HG03460 (cell line): ENCODE data around the gene ELMO1.

ENCODE experiments used
- ATAC-seq: cut with Tn5 transposase; IDR thresholded peaks from one replicate; pipeline ENCODE4 v1.9.1; 2021; ENCODE audit not compliant: unreplicated experiment

ELMO1 gene

GRCh38 chr7:36870625-36871354 is 577.9 kb downstream of the ELMO1 start:
- ATAC-seq: no peak

- ATAC-seq: no peak
Observed at GRCh38 chr7:36868727-36869411, 579.8 kb downstream of the ELMO1 start.

- ATAC-seq: no peak
Observed at GRCh38 chr7:36865019-36865418, 583.6 kb downstream of the ELMO1 start.

DNA sequence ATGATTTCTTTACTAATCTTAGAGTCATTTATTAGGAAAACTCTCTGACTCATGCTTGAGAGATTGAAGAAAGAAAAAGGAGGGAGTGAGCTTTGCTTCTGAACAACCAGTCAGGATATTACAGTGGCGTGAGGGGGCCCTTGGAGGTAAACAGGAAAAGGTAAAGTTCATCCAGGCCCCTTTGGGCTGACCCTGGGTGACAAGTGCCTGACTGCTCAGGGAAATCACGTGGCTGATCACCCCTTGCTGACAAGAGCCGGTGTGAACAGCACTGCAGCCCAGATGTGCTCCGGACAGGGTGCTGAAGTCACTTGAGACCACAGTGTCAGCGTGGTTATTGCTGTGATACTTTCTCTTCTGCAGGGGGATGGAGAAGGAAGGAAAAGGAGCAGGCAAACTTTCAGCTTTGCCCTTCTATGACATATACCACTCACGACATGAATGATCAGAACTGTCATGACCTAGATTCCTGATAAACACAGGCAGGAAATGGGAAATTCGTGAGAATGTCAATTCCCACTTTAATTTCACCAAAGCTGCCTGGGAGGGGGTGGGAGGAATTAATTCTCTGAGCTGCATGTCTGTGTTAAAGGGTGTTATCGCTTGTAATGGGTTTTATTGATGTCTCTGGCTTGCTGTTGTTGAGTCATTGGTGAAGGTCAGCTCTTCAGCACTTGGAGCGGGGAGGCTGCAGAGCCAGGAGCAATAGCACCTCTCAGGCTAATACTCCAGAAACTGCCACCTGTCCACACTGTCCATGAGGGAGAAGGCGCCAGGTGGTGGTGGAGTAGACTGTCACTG is 584.6 kb downstream of the ELMO1 start:
- ATAC-seq: no peak

- no peak for ATAC-seq
Observed at GRCh38 chr7:36862771-36863261, 585.8 kb downstream of the ELMO1 start.

GRCh38 chr7:36861656-36862055 is 587.0 kb downstream of the ELMO1 start:
- no peak for ATAC-seq

DNA sequence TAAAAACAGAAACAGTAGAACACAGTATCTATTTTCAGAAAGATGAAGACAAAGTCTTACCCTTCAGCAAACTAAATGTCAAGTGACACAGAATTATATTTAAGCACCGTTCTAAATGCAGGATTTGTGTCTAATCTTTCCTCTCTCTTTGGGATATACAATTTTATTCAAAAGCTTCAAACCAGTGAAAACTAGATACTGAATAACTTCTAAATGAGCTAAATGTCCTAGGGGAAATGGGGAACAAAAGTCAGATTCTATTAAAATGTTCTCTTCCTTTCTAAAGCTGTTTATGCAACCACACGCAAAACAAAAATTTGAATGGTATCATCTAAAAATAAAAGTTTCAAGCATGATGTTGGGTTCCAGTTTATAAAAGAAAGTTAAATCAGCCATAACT is 588.0 kb downstream of the ELMO1 start:
- ATAC-seq: no peak

GRCh38 chr7:36855330-36855729 is 593.3 kb downstream of the ELMO1 start:
- ATAC-seq: no peak

- no peak for ATAC-seq
Observed at GRCh38 chr7:36854652-36855051, 594.0 kb downstream of the ELMO1 start.

GRCh38 chr7:36852931-36853330 is 595.7 kb downstream of the ELMO1 start:
- no peak for ATAC-seq

- ATAC-seq: no peak
Observed at GRCh38 chr7:36852017-36852416, 596.6 kb downstream of the ELMO1 start.

- no peak for ATAC-seq
Observed at GRCh38 chr7:36851382-36851781, 597.3 kb downstream of the ELMO1 start.

DNA sequence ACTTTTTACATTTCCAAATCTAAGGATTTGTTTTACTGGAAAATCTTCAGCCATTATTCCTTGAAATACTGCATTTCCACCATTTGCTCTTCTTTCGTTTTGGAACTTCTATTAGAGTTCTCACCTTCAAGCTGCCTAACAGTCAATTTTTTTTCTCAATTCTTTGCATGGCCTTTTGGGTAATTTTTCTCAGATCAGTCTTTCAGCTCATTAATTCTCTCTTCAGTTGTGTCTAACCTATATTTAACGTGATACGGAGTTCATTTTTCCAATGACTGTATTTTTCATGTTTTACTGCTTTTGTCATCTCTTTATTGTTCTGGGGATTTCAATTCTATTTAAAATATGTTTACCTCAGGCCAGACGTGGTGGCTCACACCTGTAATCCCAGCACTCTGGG is 600.7 kb downstream of the ELMO1 start:
- ATAC-seq: no peak

GRCh38 chr7:36844374-36844773 is 604.3 kb downstream of the ELMO1 start:
- no peak for ATAC-seq

- ATAC-seq: no peak
Observed at GRCh38 chr7:36840904-36841303, 607.8 kb downstream of the ELMO1 start.

DNA sequence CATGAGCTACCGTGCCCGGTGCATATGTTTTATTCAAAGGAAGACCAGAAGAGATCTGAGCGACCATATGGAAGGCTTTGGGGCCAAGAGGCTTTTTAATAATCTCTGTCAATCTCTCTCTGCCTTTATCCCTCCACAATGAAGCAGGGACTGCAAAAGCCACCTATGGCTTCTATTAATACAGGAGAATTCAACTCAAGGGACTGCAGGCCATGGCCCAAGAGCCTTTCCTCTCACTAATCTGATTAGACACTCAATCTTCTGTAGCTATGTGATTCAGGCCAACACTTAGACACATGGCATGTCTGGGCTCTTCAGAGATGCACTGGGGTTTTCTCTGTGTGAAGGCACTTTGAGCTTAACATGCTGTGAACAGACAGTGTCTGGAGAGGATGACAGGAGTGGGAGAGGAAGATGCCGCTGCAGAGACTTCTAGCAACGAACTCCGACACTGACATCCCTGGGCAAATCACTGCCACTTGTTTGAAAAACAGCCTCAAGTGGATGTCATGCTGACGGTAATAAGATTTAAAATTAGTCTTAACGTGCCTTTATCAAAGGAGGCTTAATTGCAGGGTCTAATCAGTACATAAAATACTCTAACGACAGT is 609.9 kb downstream of the ELMO1 start:
- no peak for ATAC-seq

- ATAC-seq: no peak
Observed at GRCh38 chr7:36831049-36831448, 617.6 kb downstream of the ELMO1 start.

DNA sequence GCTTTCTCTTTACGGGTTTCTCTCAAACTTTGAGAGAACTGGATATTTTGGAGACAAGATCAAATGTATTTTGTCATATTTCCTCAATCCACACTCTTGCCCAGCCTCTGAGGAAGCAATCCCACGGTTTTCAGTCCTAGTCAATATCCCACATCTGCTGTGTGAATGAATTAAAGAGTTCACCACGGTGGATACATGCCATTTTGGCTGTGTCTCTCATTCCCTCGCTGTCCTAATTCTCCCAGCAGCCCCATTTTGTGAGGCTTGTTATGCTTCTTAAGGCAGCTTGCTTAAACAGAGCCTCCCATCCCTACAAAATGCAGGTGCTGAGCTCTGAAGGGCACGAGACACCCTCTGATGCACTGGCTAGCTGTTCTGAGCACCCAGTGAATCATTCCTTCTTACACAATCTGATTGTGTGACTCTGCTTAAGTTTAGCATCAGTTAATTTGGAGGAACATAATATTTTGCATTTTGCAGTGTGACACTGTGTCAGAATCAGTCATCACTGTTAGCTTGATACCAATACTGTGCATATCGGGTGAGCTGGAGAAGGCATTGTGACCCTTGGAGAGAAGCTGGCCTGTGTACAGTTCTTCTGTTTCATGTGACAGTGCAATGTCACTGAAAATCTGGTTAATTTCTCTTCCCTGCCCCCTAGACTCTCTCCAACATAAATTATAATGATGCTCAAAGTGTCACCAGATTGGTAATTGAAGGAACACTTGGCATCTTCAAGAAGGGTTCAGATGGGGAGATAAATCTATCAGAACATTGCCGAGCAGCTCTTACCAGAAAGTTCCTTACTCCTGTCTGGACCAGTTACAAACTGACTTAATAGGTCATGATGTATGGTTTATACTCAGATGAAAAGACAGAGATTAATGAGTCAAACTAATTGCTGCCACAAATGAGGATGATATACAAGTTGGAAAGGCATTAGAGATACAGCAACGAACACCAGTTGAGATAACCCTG is 620.6 kb downstream of the ELMO1 start:
- no peak for ATAC-seq

DNA sequence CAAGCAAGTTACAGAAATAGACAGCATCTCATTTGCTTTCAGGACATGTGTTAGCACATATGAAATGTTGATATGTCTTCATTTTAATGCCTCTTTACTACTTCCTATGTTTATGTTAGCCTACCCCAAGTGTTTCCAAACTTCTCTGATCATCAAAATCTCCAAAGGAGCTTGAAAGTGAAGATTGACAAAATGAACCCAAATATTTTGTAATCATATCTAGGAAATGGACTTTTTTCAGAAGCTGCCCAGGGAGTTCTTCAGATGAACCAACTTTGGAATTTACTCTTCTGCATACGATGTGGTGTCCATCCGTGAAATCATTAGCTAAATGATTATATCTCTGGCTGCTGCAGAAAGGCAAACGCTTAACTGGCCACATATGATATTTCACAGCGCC is 623.2 kb downstream of the ELMO1 start:
- no peak for ATAC-seq

- ATAC-seq: no peak
Observed at GRCh38 chr7:36823353-36823752, 625.3 kb downstream of the ELMO1 start.
